8988T (cell line): Measurements from ENCODE around the gene NFATC2IP.
"Not testable (repeated sequence)": the region's sequence is repeated elsewhere in the genome, so short reads cannot be mapped to it uniquely, and the experiment has no call there.

Source experiments
- DNase-seq: peaks from one replicate; pipeline ENCODE4 v3.0.0; 2011

Gene NFATC2IP

GRCh38 chr16:28975158-28975599 is 24.4 kb downstream of the NFATC2IP start:
- DNase-seq = no peak

GRCh38 chr16:28977703-28978662 is 27.2 kb downstream of the NFATC2IP start:
- DNase-seq = no peak

GRCh38 chr16:28980330-28980729 is 29.6 kb downstream of the NFATC2IP start:
- DNase-seq = not testable (repeated sequence)

- no peak for DNase-seq
Observed at GRCh38 chr16:28980929-28981328, 30.2 kb downstream of the NFATC2IP start.

- peak; percentile 58 for DNase-seq
Observed at GRCh38 chr16:28981517-28981916, 30.8 kb downstream of the NFATC2IP start.

- DNase-seq = no peak
Observed at GRCh38 chr16:28982418-28982817, 31.7 kb downstream of the NFATC2IP start.

- no peak for DNase-seq
Observed at GRCh38 chr16:28982949-28983348, 32.2 kb downstream of the NFATC2IP start.

- DNase-seq = no peak
Observed at GRCh38 chr16:28983644-28984043, 32.9 kb downstream of the NFATC2IP start.

- DNase-seq = no peak
Observed at GRCh38 chr16:28984091-28984490, 33.4 kb downstream of the NFATC2IP start.

GRCh38 chr16:28984619-28985135 is 33.9 kb downstream of the NFATC2IP start, which contains the start of gene LAT:
TSS of gene LAT (plus strand) at chr16:28985052. CDS start at chr16:28985418, 366 bp downstream.
- DNase-seq = no peak

- DNase-seq = no peak
Observed at GRCh38 chr16:28985211-28986041, 34.7 kb downstream of the NFATC2IP start.

- no peak for DNase-seq
Observed at GRCh38 chr16:28986046-28986445, 35.3 kb downstream of the NFATC2IP start.

- DNase-seq = no peak
Observed at GRCh38 chr16:28986492-28986891, 35.8 kb downstream of the NFATC2IP start.

- no peak for DNase-seq
Observed at GRCh38 chr16:28987170-28987853, 36.6 kb downstream of the NFATC2IP start.

- DNase-seq = no peak
Observed at GRCh38 chr16:28989363-28989762, 38.6 kb downstream of the NFATC2IP start.

- DNase-seq = no peak
Observed at GRCh38 chr16:28990375-28991040, 39.8 kb downstream of the NFATC2IP start.

- no peak for DNase-seq
Observed at GRCh38 chr16:28991687-28992086, 41.0 kb downstream of the NFATC2IP start.

- DNase-seq = no peak
Observed at GRCh38 chr16:28992496-28992895, 41.8 kb downstream of the NFATC2IP start.

- DNase-seq = no peak
Observed at GRCh38 chr16:28998837-28999236, 48.1 kb downstream of the NFATC2IP start.

- no peak for DNase-seq
Observed at GRCh38 chr16:28999577-28999976, 48.8 kb downstream of the NFATC2IP start.

GRCh38 chr16:29000019-29000418 is 49.3 kb downstream of the NFATC2IP start:
- no peak for DNase-seq
